CD4-positive, alpha-beta T cell treated with Interleukin-1 beta for 1 hour (primary cell): ENCODE results near the gene PPEF1.
"Not testable (repeated sequence)": the region's sequence is repeated elsewhere in the genome, so short reads cannot be mapped to it uniquely, and the experiment has no call there.

Experiments
- DNase-seq, 2 donors: peaks; one replicate each; pipeline ENCODE4 v3.0.0-alpha.2; 2020 to 2022

PPEF1 gene

GRCh38 chrX:18702362-18703195 is 4.9 kb upstream of the PPEF1 start:
- no peak for DNase-seq

- DNase-seq = no peak
Observed at GRCh38 chrX:18709833-18710232, 2.4 kb downstream of the PPEF1 start.

GRCh38 chrX:18714910-18715309 is 7.5 kb downstream of the PPEF1 start:
- DNase-seq = no peak

GRCh38 chrX:18719852-18720251 is 12.4 kb downstream of the PPEF1 start:
- no peak for DNase-seq

GRCh38 chrX:18721683-18722499 is 14.4 kb downstream of the PPEF1 start:
- DNase-seq = no peak

GRCh38 chrX:18722500-18723071 is 15.1 kb downstream of the PPEF1 start:
- DNase-seq = no peak

- DNase-seq = no peak
Observed at GRCh38 chrX:18725310-18725943, 18.0 kb downstream of the PPEF1 start.

GRCh38 chrX:18733287-18733686 is 25.8 kb downstream of the PPEF1 start:
- DNase-seq = no peak

GRCh38 chrX:18739609-18740008 is 32.2 kb downstream of the PPEF1 start:
- not testable (repeated sequence) for DNase-seq

- DNase-seq = no peak
Observed at GRCh38 chrX:18748499-18748898, 41.1 kb downstream of the PPEF1 start.

GRCh38 chrX:18753631-18754030 is 46.2 kb downstream of the PPEF1 start:
- DNase-seq = no peak

- no peak for DNase-seq
Observed at GRCh38 chrX:18755651-18756050, 48.2 kb downstream of the PPEF1 start.

GRCh38 chrX:18757956-18758932 is 50.8 kb downstream of the PPEF1 start:
- DNase-seq = no peak

- no peak for DNase-seq
Observed at GRCh38 chrX:18761750-18762149, 54.3 kb downstream of the PPEF1 start.

- DNase-seq = not testable (repeated sequence)
Observed at GRCh38 chrX:18763106-18763505, 55.7 kb downstream of the PPEF1 start.

GRCh38 chrX:18769364-18769763 is 61.9 kb downstream of the PPEF1 start:
- DNase-seq = no peak

- no peak for DNase-seq
Observed at GRCh38 chrX:18769812-18770573, 62.5 kb downstream of the PPEF1 start.

GRCh38 chrX:18789916-18790315 is 82.5 kb downstream of the PPEF1 start:
- DNase-seq = no peak

GRCh38 chrX:18792828-18793227 is 85.4 kb downstream of the PPEF1 start:
- no peak for DNase-seq

GRCh38 chrX:18793601-18794089 is 86.2 kb downstream of the PPEF1 start:
- DNase-seq = no peak

GRCh38 chrX:18797141-18797540 is 89.7 kb downstream of the PPEF1 start:
- DNase-seq = no peak
